GM19328 (cell line): ENCODE data around the gene IQCE.
"Not testable (repeated sequence)": the region's sequence is repeated elsewhere in the genome, so short reads cannot be mapped to it uniquely, and the experiment has no call there.

Experiments used
- ATAC-seq: cut with Tn5 transposase; IDR thresholded peaks from one replicate; pipeline ENCODE4 v1.9.1; 2021; ENCODE audit warnings: mild to moderate bottlenecking, moderate library complexity; ENCODE audit not compliant: unreplicated experiment

IQCE gene

GRCh38 chr7:2575733-2576340 is 17.1 kb downstream of the IQCE start:
- no peak for ATAC-seq

DNA sequence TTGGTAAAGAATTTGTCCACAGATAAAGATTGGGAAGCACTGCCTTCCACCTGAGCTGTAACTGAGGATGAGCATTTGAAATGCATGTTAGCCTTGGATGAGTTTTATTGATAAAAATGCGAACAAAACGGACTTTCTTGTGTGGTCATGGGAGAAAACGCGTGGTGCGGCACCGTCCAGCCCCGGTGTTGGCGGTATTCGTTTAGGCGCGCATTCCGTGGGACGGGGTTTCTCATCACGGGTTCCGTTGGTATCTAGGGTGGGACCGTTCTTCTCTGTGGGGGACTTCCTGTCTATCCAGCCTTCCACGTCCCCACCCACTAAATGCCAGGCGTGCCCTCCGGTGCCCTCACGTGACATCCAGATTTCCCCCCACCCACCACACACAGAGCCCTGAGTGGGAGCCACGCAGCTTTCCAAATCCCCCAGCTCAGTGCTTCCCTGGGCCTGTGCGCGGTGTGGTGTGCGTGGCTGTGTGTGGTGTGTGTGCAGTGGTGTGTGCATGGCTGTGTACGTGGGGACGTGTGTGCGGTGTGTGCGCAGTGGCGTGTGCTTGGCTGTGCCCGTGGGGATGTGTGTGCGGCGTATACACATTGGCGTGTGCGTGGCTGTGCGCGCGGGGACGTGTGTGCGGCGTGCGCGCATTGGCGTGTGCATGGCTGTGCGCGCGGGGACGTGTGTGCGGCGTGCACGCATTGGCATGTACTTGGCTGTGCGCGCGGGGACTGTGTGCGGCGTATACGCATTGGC is 18.1 kb downstream of the IQCE start:
- ATAC-seq, result no peak

- no peak for ATAC-seq
These were observed 19.3 kb downstream of the IQCE start for GRCh38 chr7:2577914-2578680.

DNA sequence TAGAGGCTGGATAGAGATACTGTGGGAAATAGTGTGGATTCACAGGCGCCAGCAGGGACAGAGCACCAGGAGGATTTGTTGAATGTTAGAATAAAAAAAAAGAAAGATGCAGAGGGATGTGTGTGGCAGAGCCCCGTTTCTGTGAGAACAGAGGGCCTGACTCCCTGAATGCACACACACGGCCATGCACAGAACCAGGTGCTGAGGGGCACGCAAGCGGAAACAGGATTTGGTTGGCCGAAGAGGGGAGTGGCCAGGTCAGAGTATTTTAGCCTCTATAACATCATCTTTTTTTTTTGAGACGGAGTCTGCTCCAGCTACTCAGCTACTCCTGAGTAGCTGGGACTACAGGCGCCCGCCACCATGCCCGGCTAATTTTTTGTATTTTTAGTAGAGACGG is 21.9 kb downstream of the IQCE start:
- ATAC-seq, result no peak

GRCh38 chr7:2582006-2582735 is 23.4 kb downstream of the IQCE start:
- ATAC-seq, result no peak

- no peak for ATAC-seq
These were observed 25.2 kb downstream of the IQCE start for GRCh38 chr7:2583798-2584580.

GRCh38 chr7:2585446-2585845 is 26.7 kb downstream of the IQCE start:
- ATAC-seq, result no peak

- no peak for ATAC-seq
These were observed 27.7 kb downstream of the IQCE start for GRCh38 chr7:2586326-2587020.

GRCh38 chr7:2587134-2587533 is 28.4 kb downstream of the IQCE start:
- no peak for ATAC-seq

- ATAC-seq, result no peak
These were observed 29.0 kb downstream of the IQCE start for GRCh38 chr7:2587778-2588177.

- no peak for ATAC-seq
These were observed 30.6 kb downstream of the IQCE start for GRCh38 chr7:2589341-2589740.

DNA sequence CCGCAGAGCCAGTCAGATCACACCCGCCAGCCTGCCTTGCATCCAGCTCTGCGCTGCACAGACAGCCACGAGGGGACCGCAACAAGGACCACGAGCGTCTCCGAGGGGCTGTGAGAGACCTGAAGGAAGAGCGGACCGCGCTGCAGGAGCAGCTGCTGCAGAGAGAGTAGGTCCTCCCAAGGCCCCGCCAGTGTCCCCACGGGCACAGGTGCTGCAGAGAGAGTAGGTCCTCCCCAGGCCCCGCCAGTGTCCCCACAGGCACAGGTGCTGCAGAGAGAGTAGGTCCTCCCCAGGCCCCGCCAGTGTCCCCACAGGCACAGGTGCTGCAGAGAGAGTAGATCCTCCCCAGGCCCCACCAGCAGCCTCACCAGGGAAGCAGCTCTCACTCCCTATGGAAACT is 31.2 kb downstream of the IQCE start:
- ATAC-seq, result not testable (repeated sequence)

DNA sequence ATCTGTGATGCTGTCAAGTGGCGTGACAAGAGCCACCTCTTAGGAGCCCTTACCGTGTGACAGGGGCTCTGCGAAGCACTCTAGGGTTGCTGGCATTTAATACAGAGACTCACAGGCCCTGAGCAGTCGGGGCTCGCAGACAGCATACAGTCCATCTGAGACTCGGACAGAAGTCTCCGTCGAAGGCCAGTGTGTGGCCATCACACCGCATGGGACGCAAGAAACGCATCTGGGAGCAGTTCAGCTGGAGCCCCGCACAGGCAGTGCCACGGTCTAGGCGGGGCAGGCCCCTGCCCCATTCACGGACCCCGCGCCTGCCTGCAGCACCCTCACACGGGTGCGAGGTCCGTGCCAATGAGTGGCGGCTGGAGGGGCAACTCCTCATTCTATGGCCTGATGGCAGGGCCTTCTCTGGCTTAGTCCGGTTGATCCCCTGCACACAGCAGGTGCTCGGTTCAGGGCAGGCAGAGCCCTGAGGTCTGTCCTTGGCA is 33.6 kb downstream of the IQCE start:
- no peak for ATAC-seq

GRCh38 chr7:2593036-2593727 is 34.4 kb downstream of the IQCE start:
- no peak for ATAC-seq

GRCh38 chr7:2594599-2594998 is 35.8 kb downstream of the IQCE start:
- no peak for ATAC-seq

DNA sequence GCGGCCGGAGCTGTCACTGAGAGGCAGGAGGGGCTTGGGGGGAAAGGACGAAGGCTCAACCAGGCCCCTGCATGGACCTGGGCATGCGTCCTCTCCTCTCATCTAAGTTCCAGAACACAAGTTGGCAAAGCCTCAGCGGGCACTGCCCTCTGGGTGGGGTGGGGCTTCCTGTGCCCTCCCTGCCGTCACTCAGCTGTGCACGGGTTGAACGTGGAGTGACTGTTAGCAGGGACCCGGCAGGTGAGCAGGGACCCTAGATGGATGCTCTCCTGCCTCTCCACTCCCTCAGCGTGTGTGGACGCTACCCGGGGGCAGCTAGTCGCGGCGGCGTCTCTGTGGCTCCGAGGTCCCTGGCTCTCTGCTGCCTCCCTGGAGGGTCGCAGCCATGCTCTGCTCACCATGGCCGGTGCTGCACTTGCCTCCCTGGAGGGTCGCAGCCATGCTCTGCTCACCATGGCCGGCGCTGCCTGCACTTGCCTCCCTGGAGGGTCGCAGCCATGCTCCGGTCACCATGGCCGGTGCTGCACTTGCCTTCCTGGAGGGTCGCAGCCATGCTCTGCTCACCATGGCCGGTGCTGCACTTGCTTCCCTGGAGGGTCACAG is 36.6 kb downstream of the IQCE start:
- no peak for ATAC-seq

GRCh38 chr7:2596464-2597272 is 37.9 kb downstream of the IQCE start:
- ATAC-seq, result no peak

GRCh38 chr7:2597273-2597640 is 38.5 kb downstream of the IQCE start:
- ATAC-seq, result no peak
